HL-60/S4 treated with retinoic acid at 250 ng/mL for 4 days and 3 days (cell line): ENCODE results near the gene KIF26A.

Experiments
- in situ Hi-C: fragments of 300-500 bp; cut with MboI; formaldehyde crosslinking; loops from 2 replicates; pipeline ENCODE4 v1.7.0; 2022; ENCODE audit warnings: low sequenced_read_pairs

Gene KIF26A

GRCh38 chr14:104230119-104230815 lies 91.9 kb downstream of the KIF26A start:
- in situ Hi-C loops = no loop called here
